Heart left ventricle (tissue), 13 donors: ENCODE data around the gene DNAH7.
"Not testable (repeated sequence)": the region's sequence is repeated elsewhere in the genome, so short reads cannot be mapped to it uniquely, and the experiment has no call there.

ENCODE experiments used
- POLR2A ChIP-seq, 2 donors: fragments of 450-650 bp; IDR thresholded peaks; one replicate each; pipeline ENCODE4 v1.6.1; 2017; ENCODE audit warnings: antibody characterized with exemption in 2 of 2, mild to moderate bottlenecking in 2 of 2, moderate library complexity in 2 of 2
- TF ChIP-seq, protein P1 (sequence below), 12 donors: fragments of 200-600 bp; sonication (generic) in 4 of 12; IDR thresholded peaks; one replicate each; pipeline versions ENCODE4 v1.5.0 to v1.8.0; 2018 to 2022; ENCODE audit warnings: antibody characterized with exemption in 12 of 12, mild to moderate bottlenecking in 5 of 12
- donor health status: ischemic (EF 13 %, LVEDD 7.1; RV severe dilation, severe dysfunction).
- donor health status: DM: no; HTN: yes; CAD: no.
- donor health status: DM: no; HTN: no; CAD: no.
- donor health status: ischemic (EF 25% LVEDD 6.9; RV normal size, moderate dysfunction).
- donor health status: ischemic (EF 25% LVEDD 5.7; RV mildly dilated, moderate dysfunction).
- donor health status: ischemic (EF 35%, LVEDD 5.7; RV mildly dilated, moderate dysfunction).
- donor health status: nonischemic (EF 11% LVEDD 7.7; RV severe dilation, severe dysfunction).
- donor health status: DM: yes; HTN: yes; CAD: no.
- donor health status: PGD.
- donor health status: ischemic (EF 29% LVEDD 5.4; RV normal size, mild dysfunction).
- donor health status: nonischemic (EF 23%, LVEDD 6.1; RV moderate dilation, normal function).

DNA sequence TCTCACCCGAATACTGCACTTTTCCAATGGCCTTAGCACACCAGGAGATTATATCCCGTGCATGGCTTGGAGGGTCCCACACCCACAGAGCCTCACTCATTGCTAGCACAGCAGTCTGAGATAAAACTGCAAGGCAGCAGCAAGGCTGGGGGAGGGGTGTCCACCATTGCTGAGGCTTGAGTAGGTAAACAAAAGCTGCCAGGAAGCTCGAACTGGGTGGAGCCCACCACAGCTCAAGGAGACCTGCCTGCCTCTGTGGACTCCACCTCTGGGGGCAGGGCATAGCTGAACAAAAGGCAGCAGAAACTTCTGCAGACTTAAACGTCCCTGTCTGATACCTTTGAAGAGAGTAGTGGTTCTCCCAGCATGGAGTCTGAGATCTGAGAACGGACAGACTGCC, 20.8 kb upstream of the DNAH7 start:
- TF ChIP-seq, protein P1, sequence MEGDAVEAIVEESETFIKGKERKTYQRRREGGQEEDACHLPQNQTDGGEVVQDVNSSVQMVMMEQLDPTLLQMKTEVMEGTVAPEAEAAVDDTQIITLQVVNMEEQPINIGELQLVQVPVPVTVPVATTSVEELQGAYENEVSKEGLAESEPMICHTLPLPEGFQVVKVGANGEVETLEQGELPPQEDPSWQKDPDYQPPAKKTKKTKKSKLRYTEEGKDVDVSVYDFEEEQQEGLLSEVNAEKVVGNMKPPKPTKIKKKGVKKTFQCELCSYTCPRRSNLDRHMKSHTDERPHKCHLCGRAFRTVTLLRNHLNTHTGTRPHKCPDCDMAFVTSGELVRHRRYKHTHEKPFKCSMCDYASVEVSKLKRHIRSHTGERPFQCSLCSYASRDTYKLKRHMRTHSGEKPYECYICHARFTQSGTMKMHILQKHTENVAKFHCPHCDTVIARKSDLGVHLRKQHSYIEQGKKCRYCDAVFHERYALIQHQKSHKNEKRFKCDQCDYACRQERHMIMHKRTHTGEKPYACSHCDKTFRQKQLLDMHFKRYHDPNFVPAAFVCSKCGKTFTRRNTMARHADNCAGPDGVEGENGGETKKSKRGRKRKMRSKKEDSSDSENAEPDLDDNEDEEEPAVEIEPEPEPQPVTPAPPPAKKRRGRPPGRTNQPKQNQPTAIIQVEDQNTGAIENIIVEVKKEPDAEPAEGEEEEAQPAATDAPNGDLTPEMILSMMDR (IDR thresholded peaks at IDR 0.05): not testable (repeated sequence)
- not testable (repeated sequence) for TF ChIP-seq POLR2A (IDR thresholded peaks at IDR 0.05)
